ENCODE results near the gene ERICH6B.
A peak's percentile ranks its signal among the peaks of the same experiment; 100 is the strongest.

The ERICH6B gene

GRCh38 chr13:45627656-45628055 lies 12.1 kb upstream of the ERICH6B start:
- H3K4me3 ChIP-seq (ENCODE audit: low read depth, low read length), result no peak overlapping the region
- no peaks in the 10 kb centered on the region for H3K9me3 ChIP-seq (ENCODE audit: severe bottlenecking)
- H3K27ac ChIP-seq, result no peak overlapping the region
- no peak for DNase-seq
- H3K27me3 ChIP-seq (ENCODE audit: insufficient read depth, low read depth, severe bottlenecking), result peaks cover 2% of the 10 kb centered on the region
- H3K36me3 ChIP-seq, result no peaks in the 10 kb centered on the region
- TF ChIP-seq CTCF (IDR thresholded peaks at IDR 0.05; ENCODE audit: low read depth, low read length), result no peak

GRCh38 chr13:45626731-45627374 lies 11.3 kb upstream of the ERICH6B start:
- DNase-seq, result no peak
- H3K27ac ChIP-seq, result no peak overlapping the region

GRCh38 chr13:45623516-45624090 lies 8.1 kb upstream of the ERICH6B start:
- peak; percentile 36; the same call in 1 of the 2 replicates for TF ChIP-seq CTCF (IDR thresholded peaks at IDR 0.05; ENCODE audit: low read depth, low read length)
- H3K9me3 ChIP-seq (ENCODE audit: severe bottlenecking), result no peaks in the 10 kb centered on the region
- DNase-seq, result no peak
- no peak overlapping the region for H3K4me3 ChIP-seq (ENCODE audit: low read depth, low read length)
- H3K27me3 ChIP-seq (ENCODE audit: insufficient read depth, low read depth, severe bottlenecking), result peaks cover 26% of the 10 kb centered on the region
- no peaks in the 10 kb centered on the region for H3K36me3 ChIP-seq
- no peak overlapping the region for H3K27ac ChIP-seq

More at GRCh38 chr13:45626731-45627374, 11.3 kb upstream of the ERICH6B start:
- no peak overlapping the region for H3K4me3 ChIP-seq (ENCODE audit: low read depth, low read length)
- no peaks in the 10 kb centered on the region for H3K36me3 ChIP-seq
- no peak for TF ChIP-seq CTCF (IDR thresholded peaks at IDR 0.05; ENCODE audit: low read depth, low read length)
- H3K9me3 ChIP-seq (ENCODE audit: severe bottlenecking), result no peaks in the 10 kb centered on the region
- peaks cover 8% of the 10 kb centered on the region for H3K27me3 ChIP-seq (ENCODE audit: insufficient read depth, low read depth, severe bottlenecking)

- Histone ChIP-seq H3K9me3 (ENCODE audit: severe bottlenecking) (peaks cover 4% of the 10 kb centered on the region), H3K27me3 (ENCODE audit: insufficient read depth, low read depth, severe bottlenecking) (peaks cover 31% of the 10 kb centered on the region), H3K36me3 (no peaks in the 10 kb centered on the region), H3K4me3 (ENCODE audit: low read depth, low read length) (no peak overlapping the region), H3K27ac (no peak overlapping the region)
- no peak for TF ChIP-seq CTCF (IDR thresholded peaks at IDR 0.05; ENCODE audit: low read depth, low read length)
- DNase-seq, result no peak
These were observed 6.4 kb upstream of the ERICH6B start for GRCh38 chr13:45621950-45622349.

- Histone ChIP-seq H3K36me3 (no peaks in the 10 kb centered on the region), H3K9me3 (ENCODE audit: severe bottlenecking) (no peaks in the 10 kb centered on the region), H3K4me3 (ENCODE audit: low read depth, low read length) (no peak overlapping the region), H3K27ac (no peak overlapping the region), H3K27me3 (ENCODE audit: insufficient read depth, low read depth, severe bottlenecking) (peaks cover 63% of the 10 kb centered on the region)
- DNase-seq, result no peak
- TF ChIP-seq CTCF (IDR thresholded peaks at IDR 0.05; ENCODE audit: low read depth, low read length), result no peak
These were observed 7.6 kb downstream of the ERICH6B start for GRCh38 chr13:45607931-45608330.
